ENCODE data around the gene GNL1. TPM values are rescaled to one million over a fixed set of nuclear protein-coding genes. Genes with fewer than 3 reads are reported as not detected.
A peak's percentile ranks its signal among the peaks of the same experiment; 100 is the strongest.

Gene GNL1
- total RNA-seq, 1 experiment from 2014 or later = 94.1 TPM

GRCh38 chr6:30543821-30544220, 12.5 kb downstream of the GNL1 start:
- Mint-ChIP-seq H3K27me3 (ENCODE audit: insufficient read depth, unreplicated experiment) (no peaks in the 10 kb centered on the region), H3K36me3 (ENCODE audit: insufficient read depth, unreplicated experiment) (peaks cover 5% of the 10 kb centered on the region)
- no TSS peak for BruUV-seq (replicated peaks)

GRCh38 chr6:30542915-30543314, 13.4 kb downstream of the GNL1 start:
- Mint-ChIP-seq H3K36me3 (ENCODE audit: insufficient read depth, unreplicated experiment) (peaks cover 5% of the 10 kb centered on the region), H3K9me3 (ENCODE audit: unreplicated experiment) (no peaks in the 10 kb centered on the region), H3K4me3 (ENCODE audit: unreplicated experiment) (peak overlapping the region; percentile 69), H3K4me1 (ENCODE audit: low read depth, unreplicated experiment) (peaks cover 16% of the 10 kb centered on the region), H3K27ac (ENCODE audit: unreplicated experiment) (no peak overlapping the region), H3K27me3 (ENCODE audit: insufficient read depth, unreplicated experiment) (no peaks in the 10 kb centered on the region)
- H3K9me3 ChIP-seq = no peaks in the 10 kb centered on the region
- TSS peak; percentile 17 for BruUV-seq (replicated peaks)
- intact Hi-C loops (cut with micrococcal nuclease; ENCODE audit: unreplicated experiment) = no loop called here
- no peak overlapping the region for H3K4me3 ChIP-seq (ENCODE audit: low read depth, low read length)
- POLR2A ChIA-PET = no interaction called here
- H3K36me3 ChIP-seq (ENCODE audit: control insufficient read depth, insufficient read depth, low read length) = no peaks in the 10 kb centered on the region; the same call in 1 of the 2 replicates
- H3K4me1 ChIP-seq = no peaks in the 10 kb centered on the region
- no peaks in the 10 kb centered on the region for H3K27me3 ChIP-seq (replicated peaks; ENCODE audit: control insufficient read depth, insufficient read depth, low read length)
- TF ChIP-seq, protein P1, sequence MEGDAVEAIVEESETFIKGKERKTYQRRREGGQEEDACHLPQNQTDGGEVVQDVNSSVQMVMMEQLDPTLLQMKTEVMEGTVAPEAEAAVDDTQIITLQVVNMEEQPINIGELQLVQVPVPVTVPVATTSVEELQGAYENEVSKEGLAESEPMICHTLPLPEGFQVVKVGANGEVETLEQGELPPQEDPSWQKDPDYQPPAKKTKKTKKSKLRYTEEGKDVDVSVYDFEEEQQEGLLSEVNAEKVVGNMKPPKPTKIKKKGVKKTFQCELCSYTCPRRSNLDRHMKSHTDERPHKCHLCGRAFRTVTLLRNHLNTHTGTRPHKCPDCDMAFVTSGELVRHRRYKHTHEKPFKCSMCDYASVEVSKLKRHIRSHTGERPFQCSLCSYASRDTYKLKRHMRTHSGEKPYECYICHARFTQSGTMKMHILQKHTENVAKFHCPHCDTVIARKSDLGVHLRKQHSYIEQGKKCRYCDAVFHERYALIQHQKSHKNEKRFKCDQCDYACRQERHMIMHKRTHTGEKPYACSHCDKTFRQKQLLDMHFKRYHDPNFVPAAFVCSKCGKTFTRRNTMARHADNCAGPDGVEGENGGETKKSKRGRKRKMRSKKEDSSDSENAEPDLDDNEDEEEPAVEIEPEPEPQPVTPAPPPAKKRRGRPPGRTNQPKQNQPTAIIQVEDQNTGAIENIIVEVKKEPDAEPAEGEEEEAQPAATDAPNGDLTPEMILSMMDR (IDR thresholded peaks at IDR 0.05; ENCODE audit: insufficient read depth in 1 of 2, low read depth in 1 of 2, low read length in 1 of 2, severe bottlenecking in 1 of 2, unreplicated experiment in 1 of 2) = no peak
- no peak for DNase-seq
- CTCF ChIA-PET = interaction anchor here (0.6 to 2.4 kb wide), 4 partner anchors 11 to 545 kb away, joined by 3 to 26 read pairs (median 8); no protein-coding TSS in a partner anchor

More at GRCh38 chr6:30543821-30544220, 12.5 kb downstream of the GNL1 start:
- H3K4me3 Mint-ChIP-seq (ENCODE audit: unreplicated experiment) = no peak overlapping the region
- peaks cover 16% of the 10 kb centered on the region for H3K4me1 Mint-ChIP-seq (ENCODE audit: low read depth, unreplicated experiment)
- Histone ChIP-seq H3K9me3 (no peaks in the 10 kb centered on the region), H3K4me1 (no peaks in the 10 kb centered on the region), H3K4me3 (ENCODE audit: low read depth, low read length) (no peak overlapping the region), H3K27me3 (replicated peaks; ENCODE audit: control insufficient read depth, insufficient read depth, low read length) (no peaks in the 10 kb centered on the region), H3K36me3 (ENCODE audit: control insufficient read depth, insufficient read depth, low read length) (peaks cover 2% of the 10 kb centered on the region)
- intact Hi-C loops (cut with micrococcal nuclease; ENCODE audit: unreplicated experiment) = loop anchor here (1.0 kb wide), 1 partner anchor 62 kb away; no protein-coding TSS in a partner anchor
- no peaks in the 10 kb centered on the region for H3K9me3 Mint-ChIP-seq (ENCODE audit: unreplicated experiment)
- POLR2A ChIA-PET = no interaction called here
- DNase-seq = no peak
- CTCF ChIA-PET = interaction anchor here (0.5 to 1.4 kb wide), 2 partner anchors 59 to 1616 kb away, joined by 3 to 16 read pairs; no protein-coding TSS in a partner anchor
- TF ChIP-seq, protein P1 (IDR thresholded peaks at IDR 0.05; ENCODE audit: insufficient read depth in 1 of 2, low read depth in 1 of 2, low read length in 1 of 2, severe bottlenecking in 1 of 2, unreplicated experiment in 1 of 2) = no peak
- H3K27ac Mint-ChIP-seq (ENCODE audit: unreplicated experiment) = no peak overlapping the region

DNA sequence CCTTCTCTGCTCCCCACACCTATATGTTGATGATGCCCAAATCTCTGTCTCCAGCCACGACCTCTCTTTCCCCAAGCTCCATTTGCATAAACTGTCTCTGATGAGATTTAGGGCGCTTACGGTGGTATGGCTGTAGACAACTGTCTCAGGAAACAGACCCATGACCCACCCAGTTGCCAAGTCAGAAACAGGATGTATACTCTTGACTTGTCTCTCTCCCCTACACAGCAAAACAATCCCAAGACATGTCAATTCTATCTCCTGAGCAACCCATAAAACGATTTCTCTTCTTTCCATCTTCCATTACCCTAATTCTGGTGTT, 13.9 kb downstream of the GNL1 start:
- Histone ChIP-seq H3K9me3 (no peaks in the 10 kb centered on the region), H3K27me3 (replicated peaks; ENCODE audit: control insufficient read depth, insufficient read depth, low read length) (no peaks in the 10 kb centered on the region), H3K4me3 (ENCODE audit: low read depth, low read length) (no peak overlapping the region), H3K36me3 (ENCODE audit: control insufficient read depth, insufficient read depth, low read length) (no peaks in the 10 kb centered on the region; the same call in 1 of the 2 replicates), H3K4me1 (no peaks in the 10 kb centered on the region)
- H3K27me3 Mint-ChIP-seq (ENCODE audit: insufficient read depth, unreplicated experiment) = no peaks in the 10 kb centered on the region
- intact Hi-C loops (cut with micrococcal nuclease; ENCODE audit: unreplicated experiment) = no loop called here
- peaks cover 16% of the 10 kb centered on the region for H3K4me1 Mint-ChIP-seq (ENCODE audit: low read depth, unreplicated experiment)
- POLR2A ChIA-PET = no interaction called here
- H3K4me3 Mint-ChIP-seq (ENCODE audit: unreplicated experiment) = peak overlapping the region; percentile 69
- no peak for DNase-seq
- no TSS peak for BruUV-seq (replicated peaks)
- H3K9me3 Mint-ChIP-seq (ENCODE audit: unreplicated experiment) = no peaks in the 10 kb centered on the region
- H3K27ac Mint-ChIP-seq (ENCODE audit: unreplicated experiment) = no peak overlapping the region
- TF ChIP-seq, protein P1 (IDR thresholded peaks at IDR 0.05; ENCODE audit: insufficient read depth in 1 of 2, low read depth in 1 of 2, low read length in 1 of 2, severe bottlenecking in 1 of 2, unreplicated experiment in 1 of 2) = no peak
- CTCF ChIA-PET = interaction anchor here (0.6 to 2.4 kb wide), 8 partner anchors 12 to 545 kb away, joined by 3 to 26 read pairs (median 6); partner anchors contain the start of gene PRR3
- peaks cover 5% of the 10 kb centered on the region for H3K36me3 Mint-ChIP-seq (ENCODE audit: insufficient read depth, unreplicated experiment)
